NCI-H2107 treated with DMSO at 0.1 percent for 48 hours (cell line): ENCODE measurements around the gene MED27.
"Not testable (repeated sequence)": the region's sequence is repeated elsewhere in the genome, so short reads cannot be mapped to it uniquely, and the experiment has no call there.

Experiments used
- DNase-seq: peaks from one replicate; lab custom pipeline; 2025; ENCODE audit not compliant: unreplicated experiment; lab: John Stamatoyannopoulos, UW

MED27 gene

DNA sequence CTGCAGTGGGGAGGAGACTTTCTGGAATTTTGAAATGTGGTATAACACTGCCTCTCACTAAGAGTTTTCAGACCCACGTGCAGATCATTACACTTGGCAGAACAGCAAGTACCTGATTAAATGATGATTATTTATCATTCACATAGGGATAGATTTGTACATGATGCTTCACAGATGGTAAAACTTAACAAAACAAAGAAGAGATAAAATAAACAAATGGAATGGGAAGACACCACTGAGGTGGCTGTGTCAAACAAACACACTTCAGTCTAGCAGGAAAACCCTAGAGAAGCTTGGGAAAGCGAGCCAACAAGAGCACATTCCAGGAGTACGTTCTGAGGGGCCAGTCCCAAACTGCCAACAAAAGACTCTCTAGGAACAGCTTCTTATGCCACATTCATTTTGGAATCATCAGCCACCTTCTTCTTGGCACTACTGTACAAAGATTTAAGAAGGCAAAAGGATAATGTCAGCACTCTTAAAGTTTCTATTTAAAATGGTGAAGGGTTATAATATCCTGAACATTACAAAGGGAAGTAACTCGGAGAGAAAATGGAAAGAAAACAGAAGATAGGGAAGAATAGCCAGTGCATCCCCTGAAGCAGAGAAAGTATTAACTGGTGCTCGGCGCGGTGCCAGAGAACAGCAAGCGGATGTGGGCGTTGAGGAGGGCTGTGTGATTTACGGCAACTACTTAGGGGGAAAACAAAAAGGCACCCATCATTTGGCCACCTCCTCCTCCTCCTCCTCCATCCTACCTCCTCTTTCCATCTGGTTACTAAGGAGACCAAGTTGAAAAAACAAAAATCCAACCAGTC, 1.6 kb downstream of the MED27 start:
- DNase-seq: peak; percentile 12

DNA sequence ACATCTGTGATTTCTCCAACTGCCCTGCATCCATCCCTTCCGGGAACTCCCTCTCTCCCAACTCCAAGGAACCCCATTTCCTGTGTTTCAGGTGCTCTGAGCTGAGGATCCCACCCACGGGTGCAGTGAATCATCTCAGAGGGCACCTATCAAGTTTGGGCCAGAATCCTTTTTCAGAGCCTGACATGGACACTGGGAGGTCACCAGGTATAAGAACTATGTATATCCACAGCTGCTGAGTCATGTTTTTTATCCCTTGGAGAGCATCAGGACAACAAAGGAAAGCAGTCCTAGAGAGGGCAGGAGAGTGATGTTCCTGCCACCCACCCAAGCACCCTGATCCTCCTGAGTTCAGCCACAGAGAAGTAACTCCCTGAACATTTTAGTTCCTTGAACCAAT, 3.8 kb downstream of the MED27 start:
- DNase-seq: no peak

DNA sequence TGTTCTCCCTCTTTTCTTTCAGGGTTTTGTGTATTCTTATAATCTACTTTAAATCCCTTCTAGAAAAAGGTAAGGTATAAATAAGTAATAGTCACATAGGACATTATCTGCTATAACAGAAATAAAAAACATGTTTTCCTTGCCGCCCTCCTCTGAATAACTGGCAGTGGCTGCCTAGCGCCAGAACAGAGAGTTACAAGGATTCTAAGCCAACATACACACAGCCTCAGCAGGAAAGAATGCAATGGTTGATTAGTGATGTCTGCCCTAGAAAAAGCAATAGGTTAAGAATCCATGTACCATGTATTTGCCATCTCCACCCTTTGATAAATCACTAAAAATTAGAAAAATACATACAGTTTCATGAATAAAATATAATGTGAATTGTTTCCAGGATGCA, 4.9 kb downstream of the MED27 start:
- DNase-seq: no peak

DNA sequence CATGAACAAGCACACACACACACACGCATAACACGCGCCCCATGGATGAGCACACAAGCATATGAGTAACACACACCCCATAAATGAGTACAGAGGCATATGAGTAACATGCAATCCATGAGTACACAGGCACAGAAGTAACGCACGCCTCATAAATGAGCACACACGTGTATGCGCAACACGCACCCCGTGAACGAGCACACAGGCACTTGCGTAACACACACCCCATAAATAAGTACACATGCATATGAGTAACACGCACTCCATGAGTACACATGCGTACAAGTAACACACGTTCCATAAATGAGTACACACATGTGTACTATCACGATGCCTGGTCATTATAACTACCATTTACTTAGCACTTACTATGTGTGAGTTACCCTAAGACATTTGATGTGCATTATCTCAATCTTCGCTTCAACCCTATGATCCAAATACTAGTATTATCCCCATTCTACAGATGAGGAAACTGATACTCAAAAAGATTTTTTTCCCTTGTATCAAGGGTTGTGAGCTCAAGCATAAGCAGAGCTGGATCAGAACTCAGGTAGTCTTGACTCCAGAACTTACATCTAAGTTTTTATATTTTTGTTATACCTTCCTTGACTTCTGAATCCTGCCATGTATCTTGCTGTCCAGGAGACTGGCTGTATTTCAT, 7.7 kb downstream of the MED27 start:
- no peak for DNase-seq

DNA sequence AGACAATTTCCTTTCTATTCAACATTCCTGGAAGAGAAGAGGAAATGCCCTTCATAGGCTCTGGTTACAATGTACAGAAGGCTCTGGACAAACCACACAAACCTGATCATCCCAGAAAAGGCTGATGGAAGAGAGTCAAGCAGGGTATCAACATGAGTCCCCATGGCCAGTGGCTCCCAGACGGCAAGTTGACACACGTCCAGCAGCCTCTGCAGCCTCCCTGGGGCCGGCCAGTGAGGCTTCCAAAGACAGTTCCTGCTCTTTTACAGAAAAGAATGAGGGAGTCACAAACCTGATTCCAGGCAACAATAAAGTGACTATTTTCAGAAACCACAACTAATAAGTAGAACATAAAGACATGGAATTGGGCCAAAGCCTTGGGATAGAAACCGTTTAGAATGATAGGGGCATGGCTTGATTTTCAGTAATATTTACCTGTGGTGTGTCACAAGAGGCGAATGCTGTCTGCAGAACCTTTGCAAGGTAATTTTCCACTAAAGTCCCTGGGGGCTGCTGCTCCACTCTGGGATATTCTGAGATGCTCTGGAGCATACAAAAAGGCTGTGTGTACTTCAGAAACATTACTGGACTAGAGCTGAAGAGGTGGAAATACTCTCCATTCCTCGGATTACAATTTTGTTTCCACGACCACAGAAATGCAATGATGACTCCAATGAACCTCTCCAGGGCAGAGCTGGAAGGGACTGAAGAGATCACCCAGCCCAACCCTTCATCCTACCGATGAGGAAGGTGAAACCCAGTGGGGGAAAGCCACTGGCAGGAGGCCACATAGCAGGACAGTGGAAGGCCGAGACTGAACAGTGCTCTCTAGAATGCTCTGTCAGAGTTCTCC, 10.4 kb downstream of the MED27 start:
- peak; percentile 70 for DNase-seq

DNA sequence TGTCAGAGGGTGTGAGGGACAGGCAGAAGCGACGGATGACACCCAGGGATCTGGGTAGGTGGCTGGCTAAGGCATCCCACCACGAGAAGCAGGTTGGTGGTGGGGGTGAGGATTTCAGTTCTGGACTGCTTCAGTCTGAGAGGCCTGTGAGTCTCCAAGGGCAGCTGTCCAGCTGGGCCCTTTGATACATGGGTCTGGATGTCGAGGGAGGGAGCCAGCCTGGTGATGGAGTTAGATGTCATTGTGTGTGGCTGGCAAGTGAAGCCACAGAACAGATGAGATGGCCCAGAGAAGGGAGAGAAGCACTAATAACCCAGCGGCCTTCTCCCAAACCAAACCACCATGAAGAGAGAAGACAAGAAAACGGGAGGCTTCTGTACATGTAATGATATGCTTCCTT, 11.1 kb downstream of the MED27 start:
- no peak for DNase-seq

DNA sequence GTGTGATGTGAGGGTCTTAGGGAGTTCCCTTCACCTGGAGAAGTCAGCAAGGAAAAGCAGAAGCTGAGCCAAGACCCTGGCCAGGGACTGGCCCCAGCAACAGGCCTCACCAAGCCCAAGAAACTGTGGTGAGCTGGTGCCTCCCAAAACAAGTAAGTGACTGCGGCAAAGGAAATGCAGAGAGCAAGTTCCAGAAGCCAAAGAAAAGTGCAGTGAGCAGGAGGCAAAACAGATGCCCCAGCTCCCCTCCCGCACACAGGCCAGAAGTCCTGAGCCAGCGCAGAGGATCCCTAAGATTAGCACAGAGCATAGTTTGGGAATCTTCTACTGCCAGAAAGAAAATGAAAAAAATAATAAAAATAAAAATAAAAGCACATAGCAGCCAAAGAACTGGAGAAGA, 13.2 kb downstream of the MED27 start:
- no peak for DNase-seq

DNA sequence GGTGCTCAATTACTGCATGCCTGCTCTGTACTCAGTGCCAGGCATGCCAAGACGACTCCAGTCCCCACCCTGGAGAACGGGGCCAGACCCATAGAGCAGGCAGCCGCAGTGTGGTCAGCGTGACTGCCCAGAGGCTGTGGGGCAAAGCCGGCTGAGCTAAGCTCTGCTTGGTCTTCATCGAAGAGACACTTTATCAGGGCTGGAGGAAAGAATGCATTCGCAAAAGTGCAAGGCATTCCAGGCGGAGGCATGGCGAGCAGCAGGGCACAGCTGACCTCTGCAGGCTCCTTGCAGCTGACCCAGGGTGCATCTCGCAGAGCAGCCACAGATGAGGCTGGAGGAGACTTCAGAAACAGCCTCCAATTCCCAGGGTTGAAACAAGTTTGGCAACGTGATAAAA, 13.6 kb downstream of the MED27 start:
- DNase-seq: no peak

DNA sequence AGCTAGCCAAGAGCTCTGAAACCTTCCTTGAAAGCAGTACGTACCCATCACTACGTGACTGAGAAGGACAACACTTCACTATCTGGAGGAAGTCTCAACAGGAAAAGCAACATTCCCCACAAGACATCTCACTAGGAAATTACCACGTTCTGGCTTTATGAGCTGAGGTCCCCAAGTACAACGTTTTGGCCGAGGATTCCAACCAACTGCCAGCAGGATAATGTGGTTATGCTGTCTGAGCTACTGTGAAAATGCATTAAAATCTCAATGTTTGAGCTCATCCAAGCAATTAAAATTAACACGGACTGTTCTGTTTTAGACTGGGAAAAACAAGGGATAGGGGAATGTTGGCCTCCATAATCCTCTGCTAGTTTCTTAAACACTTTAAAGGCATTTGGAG, 16.4 kb downstream of the MED27 start:
- no peak for DNase-seq

DNA sequence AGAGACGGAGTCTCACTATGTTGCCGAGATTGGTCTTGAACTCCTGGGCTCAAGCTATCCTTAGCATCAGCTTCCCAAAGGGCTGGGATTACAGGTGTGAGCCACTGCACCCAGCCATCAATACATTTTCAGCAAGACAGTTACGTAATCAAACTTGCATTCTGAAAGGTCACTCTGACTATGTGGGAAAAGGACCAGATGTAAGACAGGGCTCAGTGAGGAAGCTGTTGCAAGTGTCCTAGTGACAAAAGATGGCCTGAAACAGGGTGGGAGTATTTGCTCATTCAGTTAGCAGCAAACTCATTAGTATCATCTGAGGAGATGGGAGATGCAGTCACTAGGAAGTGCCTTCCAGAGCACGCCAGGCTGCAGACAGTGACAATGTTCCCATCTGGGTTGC, 16.9 kb downstream of the MED27 start:
- DNase-seq: no peak

DNA sequence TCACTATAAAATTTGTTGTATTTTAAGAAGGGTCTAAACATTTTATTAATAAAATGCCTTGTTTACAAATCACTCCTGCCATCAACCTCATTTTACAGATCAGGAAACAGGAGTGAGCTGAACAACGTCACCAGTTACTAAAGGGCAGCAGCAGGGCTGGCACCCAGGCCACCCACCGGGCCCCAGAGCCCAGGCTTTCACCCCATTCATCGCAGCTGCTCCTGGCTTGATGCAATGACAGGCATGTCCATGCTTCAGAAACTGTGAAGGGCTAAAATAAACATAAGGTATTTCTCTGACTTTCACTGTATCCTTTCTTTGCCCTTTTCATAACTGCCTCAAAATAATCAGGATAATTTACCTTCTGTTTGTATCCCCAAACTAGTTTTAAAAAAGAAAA, 18.1 kb downstream of the MED27 start:
- DNase-seq: no peak

DNA sequence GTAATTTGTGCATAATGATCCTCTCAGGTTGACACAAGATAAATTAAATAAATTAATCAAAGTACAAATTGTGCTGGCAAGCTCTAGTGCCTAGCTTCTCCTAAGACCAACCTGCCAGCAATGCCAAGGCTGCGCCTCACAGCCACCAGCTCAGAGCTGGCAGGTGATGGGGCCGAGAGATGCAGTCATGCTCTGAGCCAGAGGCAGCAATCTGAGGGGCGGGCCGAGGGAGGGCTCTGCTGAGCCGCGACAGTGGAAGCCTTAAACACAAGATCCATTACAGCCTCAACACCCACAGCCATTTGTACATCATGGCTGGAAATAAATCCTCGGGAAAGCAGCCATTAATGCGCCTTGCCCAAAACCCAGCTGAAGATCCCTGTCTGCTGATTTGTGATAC, 20.3 kb downstream of the MED27 start:
- no peak for DNase-seq

DNA sequence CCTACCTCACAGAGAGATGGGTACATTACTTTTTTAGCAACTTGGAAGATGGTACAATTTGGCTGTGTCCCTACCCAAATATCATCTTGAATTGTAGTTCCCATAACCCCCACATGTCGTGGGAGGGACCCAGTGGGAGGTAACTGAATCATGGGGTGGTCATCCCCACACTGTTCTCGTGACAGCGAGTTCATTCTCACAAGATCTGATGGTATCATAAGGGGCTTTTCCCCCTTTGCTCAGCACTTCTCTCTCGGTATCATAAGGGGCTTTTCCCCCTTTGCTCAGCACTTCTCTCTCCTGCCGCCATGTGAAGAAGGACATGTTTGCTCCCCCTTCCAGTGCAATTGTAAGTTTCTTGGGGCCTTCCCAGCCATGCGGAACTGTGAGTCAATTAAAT, 21.4 kb downstream of the MED27 start:
- not testable (repeated sequence) for DNase-seq

DNA sequence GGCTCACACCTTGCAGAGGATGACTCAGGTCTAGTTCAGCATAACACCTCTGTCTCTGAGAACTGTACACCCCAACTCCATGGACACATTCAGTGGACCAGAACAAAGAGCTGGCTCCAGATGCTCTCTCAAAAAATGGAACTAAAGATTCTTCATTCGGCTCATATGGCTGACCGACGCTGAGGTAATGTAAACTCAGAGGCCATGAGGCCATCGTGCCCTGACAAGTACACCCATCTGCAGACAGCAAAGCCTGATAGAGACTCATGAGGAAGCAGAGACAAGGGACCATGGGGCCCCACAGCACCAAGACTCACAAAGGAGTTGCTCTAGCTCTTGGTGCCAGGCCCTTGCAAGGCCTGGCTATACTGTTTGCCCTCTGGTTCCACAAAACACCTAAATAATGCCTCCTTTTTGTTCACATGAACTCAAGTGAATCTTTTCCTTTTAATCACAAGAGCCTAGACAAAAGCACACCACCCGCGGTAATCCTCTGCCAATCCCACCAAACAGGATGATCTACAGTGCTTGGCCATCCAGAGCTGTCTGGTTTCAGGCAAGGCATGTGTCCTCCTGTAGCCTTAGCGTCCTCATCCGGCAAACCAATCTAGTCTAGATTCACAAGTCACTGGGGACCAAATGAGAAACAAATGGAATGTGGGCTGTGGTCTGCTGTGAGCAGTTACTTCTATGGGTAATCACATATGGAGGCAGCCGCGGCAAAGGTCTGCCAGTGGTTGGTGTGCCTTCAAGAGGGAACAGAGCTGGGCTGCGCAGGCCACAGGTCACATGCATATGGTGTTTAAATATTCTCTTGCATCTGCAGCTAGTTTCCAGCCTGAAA, 22.7 kb downstream of the MED27 start:
- peak; percentile 15 for DNase-seq

DNA sequence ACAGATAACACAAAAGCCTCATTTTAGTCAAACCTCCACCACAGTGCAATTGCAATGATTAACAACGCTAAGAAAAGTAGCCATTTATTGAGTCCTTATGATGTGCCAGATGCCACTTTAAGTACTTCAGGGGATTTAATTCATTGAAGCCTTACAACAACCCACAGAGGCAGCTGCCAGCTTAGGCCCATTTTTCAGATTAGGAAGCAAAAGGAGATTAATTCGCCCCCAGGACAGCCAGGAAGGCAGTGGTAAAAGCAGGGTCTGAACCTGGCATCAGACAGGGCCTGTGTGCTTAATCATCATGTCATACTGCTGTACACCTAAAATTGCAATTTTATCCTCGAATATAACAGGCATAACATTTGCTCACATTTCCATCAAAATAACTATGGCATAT, 23.9 kb downstream of the MED27 start:
- DNase-seq: no peak

DNA sequence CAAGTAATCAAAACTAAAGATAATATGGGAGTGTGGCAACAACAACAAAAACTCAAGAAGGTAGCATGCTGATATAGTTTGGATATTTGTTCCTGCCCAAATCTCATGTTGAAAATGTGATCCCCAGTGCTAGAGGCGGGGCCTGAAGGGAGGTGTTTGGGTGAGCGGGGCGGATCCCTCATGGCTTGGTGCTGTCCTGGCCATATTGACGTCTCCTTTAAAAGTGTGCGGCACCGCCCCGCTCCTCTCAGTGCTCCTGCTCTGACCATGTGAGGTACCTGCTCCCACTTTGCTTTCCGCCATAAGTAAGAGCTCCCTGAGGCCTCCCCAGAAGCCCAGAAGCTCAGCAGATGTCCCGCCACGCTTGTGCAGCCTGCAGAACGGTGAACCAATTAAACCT, 25.6 kb downstream of the MED27 start:
- no peak for DNase-seq

DNA sequence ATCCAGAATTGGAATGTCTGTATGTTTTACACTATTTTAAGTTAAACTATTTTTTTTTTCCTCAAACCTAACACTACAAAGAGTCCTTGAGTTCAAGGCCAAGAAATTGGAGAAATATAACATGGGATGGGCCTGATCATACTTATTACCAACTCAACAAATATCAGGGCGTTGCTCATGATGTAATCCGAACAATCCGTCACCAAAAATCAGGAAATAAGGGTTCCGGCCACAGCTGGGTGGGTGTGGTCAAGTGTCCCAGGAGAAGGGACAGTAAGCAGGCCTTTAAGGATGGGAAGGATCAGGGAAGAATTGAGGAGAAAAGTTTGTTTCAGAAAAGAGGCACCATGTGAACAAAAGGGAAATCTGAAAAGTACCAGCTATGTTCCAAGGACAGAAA, 29.8 kb downstream of the MED27 start:
- DNase-seq: no peak

DNA sequence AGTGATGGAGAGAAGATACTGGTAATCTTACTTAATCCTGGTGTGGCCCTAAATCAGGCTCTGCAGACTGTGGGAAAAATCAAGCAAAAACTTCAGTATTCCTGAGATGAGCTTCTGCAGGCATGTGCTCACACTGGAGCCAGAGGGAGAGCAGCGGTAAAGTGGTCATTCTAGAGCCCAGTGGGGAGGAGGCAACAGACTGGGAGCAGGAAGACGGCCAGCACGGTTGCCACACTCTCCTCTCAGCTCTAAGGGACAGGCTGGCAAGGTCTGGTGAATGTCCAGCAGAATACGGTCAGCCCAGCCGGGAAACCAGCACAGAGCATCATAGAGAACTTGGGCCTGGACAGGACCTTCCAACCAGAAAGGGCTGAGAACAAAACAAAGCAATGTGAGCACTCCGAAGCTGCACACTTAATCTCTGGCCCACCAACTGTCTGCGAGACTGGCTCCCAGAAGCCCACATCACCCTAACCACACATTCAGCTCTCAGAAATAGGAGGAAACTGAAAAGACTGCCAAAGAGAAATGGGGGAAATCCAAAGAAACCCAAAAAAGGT, 30.3 kb downstream of the MED27 start:
- no peak for DNase-seq

DNA sequence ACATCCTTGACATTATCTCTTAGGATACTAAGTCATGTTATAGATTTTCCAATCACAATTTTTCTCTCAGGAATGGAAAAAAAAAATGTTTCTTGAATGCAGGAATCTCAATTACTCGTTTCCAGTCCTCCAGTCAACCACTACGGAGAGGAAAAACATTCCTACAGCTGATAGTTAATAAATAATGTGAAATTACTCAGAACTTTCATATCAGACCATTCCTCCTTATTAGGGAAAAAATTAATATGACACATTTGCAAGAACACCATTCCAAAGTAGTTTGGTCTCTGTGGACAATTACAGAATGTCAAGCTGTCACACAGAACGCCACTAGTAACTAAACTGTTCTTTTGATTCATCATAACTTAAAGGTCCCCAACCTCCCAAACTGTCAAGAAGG, 31.5 kb downstream of the MED27 start:
- DNase-seq: no peak

DNA sequence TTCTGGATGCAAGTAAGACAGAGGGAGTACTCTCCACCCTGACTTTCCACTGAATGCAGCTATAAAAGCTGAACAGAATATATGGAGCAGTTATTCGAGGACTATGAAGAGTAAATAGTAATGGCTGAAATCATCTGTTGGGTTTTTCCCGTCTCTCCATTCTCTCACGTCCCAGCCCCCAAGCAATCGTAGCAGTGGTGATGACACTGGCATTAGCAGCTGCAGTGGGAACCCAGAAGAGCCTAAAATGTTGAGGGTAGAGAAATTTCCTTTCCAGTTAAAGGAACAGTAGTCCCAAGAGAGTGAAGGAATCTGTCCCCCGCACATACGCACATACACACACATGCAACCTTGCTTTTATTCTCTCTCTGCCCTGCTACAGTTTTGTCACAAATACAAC, 33.2 kb downstream of the MED27 start:
- no peak for DNase-seq
